Measurements from ENCODE around the gene SERPINB2. TPM values are rescaled to one million over a fixed set of nuclear protein-coding genes. Genes with fewer than 3 reads are reported as not detected.

SERPINB2 gene
- total and polyA plus RNA-seq, 10 of the 15 experiments (the other 5 are each of a cell fraction or from before 2014, with no cell fraction given): 9.6 to 25.3 (median 14.0) TPM

DNA sequence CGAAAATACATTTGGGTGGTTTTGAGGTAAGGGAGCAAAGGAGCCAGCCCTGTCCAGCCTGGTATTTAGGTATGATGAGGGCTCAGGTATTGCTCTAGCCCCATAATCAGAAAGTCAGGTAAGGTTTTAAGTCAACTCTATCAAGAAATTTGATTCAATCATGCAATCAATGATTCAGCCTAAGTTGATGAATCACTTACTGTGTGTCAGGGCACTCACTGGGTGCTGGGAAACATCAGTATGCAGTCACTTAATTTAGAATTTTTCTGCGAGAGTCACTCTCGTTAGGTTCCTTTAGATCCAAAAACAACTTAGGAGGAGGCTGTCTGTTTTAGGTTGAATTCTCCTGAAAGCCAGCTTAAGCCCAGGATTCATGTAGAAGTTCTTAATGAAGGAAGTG, 17.7 kb upstream of the SERPINB2 start:
- in situ Hi-C loops (cut with MboI) (no loop called here), intact Hi-C loops (cut with micrococcal nuclease; ENCODE audit: unreplicated experiment) (no loop called here)
- Histone ChIP-seq H2AFZ (ENCODE audit: control insufficient read depth, low read depth, low read length) (no peak overlapping the region), H3K4me3 (no peak overlapping the region), H3K27ac (ENCODE audit: control insufficient read depth, insufficient read depth) (no peak overlapping the region), H3K4me2 (ENCODE audit: control insufficient read depth, insufficient read depth) (no peak overlapping the region), H3K9me3 (replicated peaks; ENCODE audit: control insufficient read depth, insufficient read depth, low read length) (no peaks in the 10 kb centered on the region), H3K9ac (ENCODE audit: control insufficient read depth, insufficient read depth, low read length) (no peak overlapping the region), H3K27me3 (replicated peaks in 1 of 2; ENCODE audit: control insufficient read depth in 2 of 2, insufficient read depth in 2 of 2, low read length in 1 of 2) (no peaks in the 10 kb centered on the region), H3K79me2 (ENCODE audit: control insufficient read depth, insufficient read depth, low read length) (no peaks in the 10 kb centered on the region), H4K20me1 (ENCODE audit: control insufficient read depth, insufficient read depth) (no peaks in the 10 kb centered on the region), H3K36me3 (ENCODE audit: control insufficient read depth in 2 of 2, insufficient read depth in 2 of 2, low read length in 1 of 2) (no peaks in the 10 kb centered on the region), H3K4me1 (ENCODE audit: control insufficient read depth, insufficient read depth, low read length) (no peaks in the 10 kb centered on the region)
- no TSS peak for BruUV-seq (replicated peaks)
- ATAC-seq (no peak), FAIRE-seq (no peak), DNase-seq (ENCODE audit: low read depth, low spot score) (no peak)
- WGBS (ENCODE audit: insufficient coverage, insufficient replicate concordance, low lambda C conversion rate, missing lambda C conversion rate): 48% methylated on average over 3 of the region's 3 CpGs
- TF ChIP-seq, protein P1, sequence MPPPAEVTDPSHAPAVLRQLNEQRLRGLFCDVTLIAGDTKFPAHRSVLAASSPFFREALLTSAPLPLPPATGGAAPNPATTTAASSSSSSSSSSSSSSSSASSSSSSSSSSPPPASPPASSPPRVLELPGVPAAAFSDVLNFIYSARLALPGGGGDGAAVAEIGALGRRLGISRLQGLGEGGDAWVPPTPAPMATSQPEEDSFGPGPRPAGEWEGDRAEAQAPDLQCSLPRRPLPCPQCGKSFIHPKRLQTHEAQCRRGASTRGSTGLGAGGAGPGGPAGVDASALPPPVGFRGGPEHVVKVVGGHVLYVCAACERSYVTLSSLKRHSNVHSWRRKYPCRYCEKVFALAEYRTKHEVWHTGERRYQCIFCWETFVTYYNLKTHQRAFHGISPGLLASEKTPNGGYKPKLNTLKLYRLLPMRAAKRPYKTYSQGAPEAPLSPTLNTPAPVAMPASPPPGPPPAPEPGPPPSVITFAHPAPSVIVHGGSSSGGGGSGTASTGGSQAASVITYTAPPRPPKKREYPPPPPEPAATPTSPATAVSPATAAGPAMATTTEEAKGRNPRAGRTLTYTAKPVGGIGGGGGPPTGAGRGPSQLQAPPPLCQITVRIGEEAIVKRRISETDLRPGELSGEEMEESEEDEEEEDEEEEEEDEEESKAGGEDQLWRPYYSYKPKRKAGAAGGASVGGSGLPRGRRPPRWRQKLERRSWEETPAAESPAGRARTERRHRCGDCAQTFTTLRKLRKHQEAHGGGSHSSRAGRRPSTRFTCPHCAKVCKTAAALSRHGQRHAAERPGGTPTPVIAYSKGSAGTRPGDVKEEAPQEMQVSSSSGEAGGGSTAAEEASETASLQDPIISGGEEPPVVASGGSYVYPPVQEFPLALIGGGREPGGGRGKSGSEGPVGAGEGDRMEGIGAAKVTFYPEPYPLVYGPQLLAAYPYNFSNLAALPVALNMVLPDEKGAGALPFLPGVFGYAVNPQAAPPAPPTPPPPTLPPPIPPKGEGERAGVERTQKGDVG (CRISPR knock-in tag; IDR thresholded peaks at IDR 0.05): no peak
- TF ChIP-seq RBBP5 (conservative IDR thresholded peaks at IDR 0.05): no peak
- TF ChIP-seq RAD51 (IDR thresholded peaks at IDR 0.05): no peak
- no peak for TF ChIP-seq NR2F1 (conservative IDR thresholded peaks at IDR 0.05)
- TF ChIP-seq, protein P2, sequence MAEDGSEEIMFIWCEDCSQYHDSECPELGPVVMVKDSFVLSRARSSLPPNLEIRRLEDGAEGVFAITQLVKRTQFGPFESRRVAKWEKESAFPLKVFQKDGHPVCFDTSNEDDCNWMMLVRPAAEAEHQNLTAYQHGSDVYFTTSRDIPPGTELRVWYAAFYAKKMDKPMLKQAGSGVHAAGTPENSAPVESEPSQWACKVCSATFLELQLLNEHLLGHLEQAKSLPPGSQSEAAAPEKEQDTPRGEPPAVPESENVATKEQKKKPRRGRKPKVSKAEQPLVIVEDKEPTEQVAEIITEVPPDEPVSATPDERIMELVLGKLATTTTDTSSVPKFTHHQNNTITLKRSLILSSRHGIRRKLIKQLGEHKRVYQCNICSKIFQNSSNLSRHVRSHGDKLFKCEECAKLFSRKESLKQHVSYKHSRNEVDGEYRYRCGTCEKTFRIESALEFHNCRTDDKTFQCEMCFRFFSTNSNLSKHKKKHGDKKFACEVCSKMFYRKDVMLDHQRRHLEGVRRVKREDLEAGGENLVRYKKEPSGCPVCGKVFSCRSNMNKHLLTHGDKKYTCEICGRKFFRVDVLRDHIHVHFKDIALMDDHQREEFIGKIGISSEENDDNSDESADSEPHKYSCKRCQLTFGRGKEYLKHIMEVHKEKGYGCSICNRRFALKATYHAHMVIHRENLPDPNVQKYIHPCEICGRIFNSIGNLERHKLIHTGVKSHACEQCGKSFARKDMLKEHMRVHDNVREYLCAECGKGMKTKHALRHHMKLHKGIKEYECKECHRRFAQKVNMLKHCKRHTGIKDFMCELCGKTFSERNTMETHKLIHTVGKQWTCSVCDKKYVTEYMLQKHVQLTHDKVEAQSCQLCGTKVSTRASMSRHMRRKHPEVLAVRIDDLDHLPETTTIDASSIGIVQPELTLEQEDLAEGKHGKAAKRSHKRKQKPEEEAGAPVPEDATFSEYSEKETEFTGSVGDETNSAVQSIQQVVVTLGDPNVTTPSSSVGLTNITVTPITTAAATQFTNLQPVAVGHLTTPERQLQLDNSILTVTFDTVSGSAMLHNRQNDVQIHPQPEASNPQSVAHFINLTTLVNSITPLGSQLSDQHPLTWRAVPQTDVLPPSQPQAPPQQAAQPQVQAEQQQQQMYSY (CRISPR knock-in tag; IDR thresholded peaks at IDR 0.05): no peak
- no peak for TF ChIP-seq CBFB (IDR thresholded peaks at IDR 0.05; ENCODE audit: low read depth)
- TF ChIP-seq, protein P3, sequence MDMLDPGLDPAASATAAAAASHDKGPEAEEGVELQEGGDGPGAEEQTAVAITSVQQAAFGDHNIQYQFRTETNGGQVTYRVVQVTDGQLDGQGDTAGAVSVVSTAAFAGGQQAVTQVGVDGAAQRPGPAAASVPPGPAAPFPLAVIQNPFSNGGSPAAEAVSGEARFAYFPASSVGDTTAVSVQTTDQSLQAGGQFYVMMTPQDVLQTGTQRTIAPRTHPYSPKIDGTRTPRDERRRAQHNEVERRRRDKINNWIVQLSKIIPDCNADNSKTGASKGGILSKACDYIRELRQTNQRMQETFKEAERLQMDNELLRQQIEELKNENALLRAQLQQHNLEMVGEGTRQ (IDR thresholded peaks at IDR 0.05; ENCODE audit: borderline replicate concordance, low read depth, low read length): no peak
- no peak for TF ChIP-seq MTA2 (IDR thresholded peaks at IDR 0.05; ENCODE audit: low read depth)
- RAD21 ChIA-PET (ENCODE audit: unreplicated experiment): no interaction called here
- POLR2A ChIA-PET: no interaction called here
- SMC1A ChIA-PET (ENCODE audit: uncharacterized antibody, unreplicated experiment): no interaction called here
- CTCF ChIA-PET: no interaction called here

All from GM12878 (cell line).